ENCODE measurements around the gene TINAGL1.

Gene TINAGL1

DNA sequence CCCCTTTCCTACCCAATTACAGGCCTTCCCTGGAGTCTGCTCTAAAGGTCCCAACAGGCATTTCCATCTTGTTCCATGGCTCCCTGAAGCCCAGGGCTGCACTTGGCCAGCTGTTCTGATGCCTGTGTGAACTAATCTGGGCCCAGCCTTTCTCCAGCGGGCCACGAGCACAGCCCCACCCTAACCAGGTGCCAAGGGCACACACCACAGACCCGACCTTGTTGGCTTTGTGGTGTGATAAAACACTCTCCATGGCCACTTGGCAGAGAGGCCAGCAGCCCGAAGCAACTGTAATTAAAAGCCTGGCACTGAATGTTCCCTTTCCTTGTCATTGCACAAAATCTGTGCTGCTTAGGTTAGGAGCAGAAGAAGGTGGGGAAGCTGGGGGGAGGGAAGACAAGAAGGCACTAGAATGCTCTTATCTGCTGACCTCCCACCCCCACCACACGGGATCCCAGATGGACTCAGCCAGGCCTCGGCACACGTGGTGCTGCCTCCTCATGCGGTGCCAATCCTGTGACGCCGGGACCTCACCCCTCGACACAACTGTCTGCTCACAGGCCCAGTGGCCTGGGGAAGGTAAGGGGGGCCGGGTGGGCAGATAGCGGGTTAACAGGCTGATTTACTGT is 51.1 kb downstream of the TINAGL1 start:
- peak; percentile 89 for DNase-seq (ENCODE audit: low spot score)

DNA sequence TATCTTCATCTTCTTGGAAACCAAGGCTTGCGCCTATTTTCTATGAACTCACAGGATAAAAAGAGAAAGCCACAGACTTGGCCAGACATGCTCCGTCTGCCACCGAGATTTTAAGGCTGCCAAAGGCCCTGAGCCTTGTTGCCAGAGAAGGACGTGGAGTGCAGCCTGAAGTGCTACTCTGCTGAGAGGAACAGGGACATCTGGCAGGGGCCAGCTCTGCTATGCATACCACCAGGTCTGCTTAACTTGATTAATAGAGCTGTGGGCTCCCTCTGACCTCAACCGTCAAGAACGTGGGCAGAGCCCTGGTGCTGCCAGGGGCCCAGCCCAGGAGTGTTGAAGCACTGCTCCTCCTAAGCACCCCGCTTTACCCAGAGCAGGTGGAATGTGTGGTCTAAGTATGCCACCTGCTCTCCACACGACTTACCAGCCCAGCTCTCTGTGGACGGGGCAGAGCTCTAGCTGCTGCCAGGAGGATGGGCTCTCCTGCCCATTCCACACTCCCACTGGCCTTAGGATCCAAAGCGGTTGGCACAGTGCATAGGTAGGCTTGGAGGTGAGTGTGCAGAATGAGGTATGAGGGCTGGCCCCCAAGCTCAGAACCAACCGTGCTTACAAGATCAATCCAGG is 51.7 kb downstream of the TINAGL1 start:
- peak; percentile 93 for DNase-seq (ENCODE audit: low spot score)

DNA sequence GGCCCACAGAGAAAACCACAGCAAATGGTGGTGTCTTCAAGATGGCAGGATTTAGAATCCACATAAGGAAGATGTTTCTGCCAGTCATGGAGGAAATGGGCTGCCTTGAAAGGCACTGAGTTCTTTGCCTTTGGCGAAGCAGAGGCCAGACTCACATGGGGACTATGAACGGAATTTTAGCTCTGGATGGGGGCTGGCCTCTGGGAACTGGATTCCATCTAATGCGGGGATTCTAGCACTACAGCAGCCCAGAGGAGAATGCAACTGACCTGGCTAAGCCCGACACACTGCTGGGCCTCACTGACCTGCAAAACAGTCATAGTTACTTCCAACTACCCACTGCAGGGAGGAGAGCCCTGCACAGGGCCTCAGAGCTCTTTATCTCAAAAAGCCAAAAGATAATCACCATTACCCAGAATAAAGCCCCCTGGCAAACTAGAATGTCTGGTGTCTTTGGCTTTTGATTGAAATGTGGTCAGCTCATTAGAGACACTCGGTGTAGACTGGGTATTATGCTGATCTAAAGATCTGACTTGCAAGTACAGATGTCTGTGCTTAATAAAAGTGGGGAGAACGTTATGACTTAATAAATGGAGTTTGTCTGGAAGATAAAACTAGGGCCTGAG is 52.7 kb downstream of the TINAGL1 start:
- no peak for DNase-seq (ENCODE audit: low spot score)

DNA sequence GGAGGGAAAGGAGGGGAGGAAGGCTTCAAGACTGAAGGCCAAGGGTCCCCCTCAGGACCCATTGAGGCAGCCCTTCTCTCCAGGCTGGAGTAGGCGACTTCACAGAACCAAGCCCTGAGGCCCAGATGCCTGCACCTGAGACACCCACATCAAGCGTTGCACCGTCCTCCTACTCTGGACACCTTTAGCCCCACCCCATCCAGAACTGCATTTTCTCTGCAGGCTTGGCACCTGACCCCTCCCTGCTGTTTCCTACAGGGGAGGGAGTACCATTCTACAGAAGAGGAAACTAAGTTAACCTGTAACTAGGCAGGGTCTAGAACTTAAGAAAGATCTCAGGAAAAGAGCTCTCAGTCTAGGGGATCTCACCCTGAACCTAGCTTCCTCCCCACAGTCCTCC is 56.3 kb downstream of the TINAGL1 start:
- DNase-seq (ENCODE audit: low spot score) = no peak

DNA sequence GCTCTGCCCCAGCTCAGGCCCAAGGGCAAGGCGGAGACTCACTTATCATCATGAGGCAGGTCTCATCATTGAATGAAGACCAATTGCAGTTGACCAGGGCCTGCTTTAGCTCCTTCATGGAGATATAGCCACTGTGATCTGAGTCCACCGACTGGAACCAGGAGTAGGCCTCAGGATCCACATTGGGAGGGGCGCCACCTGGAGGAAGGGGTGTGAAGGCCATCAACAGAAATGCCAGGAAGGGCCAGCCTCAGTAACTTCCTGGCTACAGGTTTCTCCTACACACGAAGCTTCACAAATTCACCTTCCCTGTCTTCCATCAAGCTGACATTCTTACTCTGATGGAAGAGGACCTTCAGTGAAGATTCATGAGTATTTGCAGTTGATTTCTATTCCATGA is 56.8 kb downstream of the TINAGL1 start:
- peak; percentile 41 for DNase-seq (ENCODE audit: low spot score)

Measured in cerebellar cortex (tissue), 1 donor.